OCI-LY7 (cell line): Measurements from ENCODE around the gene LRRC4C. TPM values are rescaled to one million over a fixed set of nuclear protein-coding genes. Genes with fewer than 3 reads are reported as not detected.

ENCODE experiments used
- BruUV-seq: library from RNA; stranded (reverse); fragments of 400-500 nt; replicated peaks from 2 replicates; lab custom pipeline; 2021; lab: Mats Ljungman, UMichigan
- CTCF ChIA-PET: fragments of 300-600 bp; sonication (Branson Sonifier 250); formaldehyde crosslinking; loops from one replicate; lab custom pipeline; 2022; ENCODE audit warnings: antibody characterized with exemption; ENCODE audit not compliant: unreplicated experiment; lab: Charles Lee
- POLR2A ChIA-PET: fragments of 300-600 bp; sonication (Branson Sonifier 250); formaldehyde crosslinking; loops from one replicate; lab custom pipeline; 2022; ENCODE audit warnings: antibody characterized with exemption; lab: Charles Lee
- DNase-seq: peaks from one replicate; pipeline ENCODE4 v3.0.0-alpha.2; 2015; ENCODE audit warnings: low spot score
- H2AFZ ChIP-seq: fragments of 200-600 bp; sonication (generic), shearing (Covaris generic); 2 replicates; pipeline ENCODE4 v1.6.1; 2014; ENCODE audit warnings: mild to moderate bottlenecking, antibody characterized with exemption, low read length, moderate library complexity
- H3K27ac ChIP-seq: fragments of 200-600 bp; sonication (generic); 2 replicates; pipeline ENCODE4 v1.5.1; 2014; ENCODE audit warnings: mixed run types, low read depth, mild to moderate bottlenecking, moderate library complexity, low read length, inconsistent platforms; ENCODE audit not compliant: poor library complexity, severe bottlenecking
- H3K36me3 ChIP-seq: fragments of 200-600 bp; sonication (generic); 2 replicates; pipeline ENCODE4 v1.6.1; 2014; ENCODE audit warnings: mild to moderate bottlenecking, antibody characterized with exemption, low read length, moderate library complexity, mixed read lengths; ENCODE audit not compliant: insufficient read depth
- H3K4me1 ChIP-seq: fragments of 200-600 bp; sonication (generic); 2 replicates; pipeline ENCODE4 v1.5.1; 2014; ENCODE audit warnings: mild to moderate bottlenecking, low read length; ENCODE audit not compliant: insufficient read depth, poor library complexity, severe bottlenecking
- H3K4me2 ChIP-seq: fragments of 200-600 bp; sonication (generic); 2 replicates; pipeline ENCODE4 v1.6.1; 2014; ENCODE audit warnings: mild to moderate bottlenecking, low read length
- H3K4me3 ChIP-seq: fragments of 200-600 bp; sonication (generic); 2 replicates; pipeline ENCODE4 v1.5.1; 2014; ENCODE audit warnings: mild to moderate bottlenecking, low read depth, low read length; ENCODE audit not compliant: poor library complexity, severe bottlenecking
- H3K79me2 ChIP-seq: fragments of 200-600 bp; sonication (generic); 2 replicates; pipeline ENCODE4 v1.6.1; 2016; ENCODE audit warnings: low read depth, mild to moderate bottlenecking, low read length, moderate library complexity, mixed read lengths; ENCODE audit not compliant: insufficient read depth
- H3K9me2 ChIP-seq: fragments of 200-600 bp; sonication (generic); 2 replicates; pipeline ENCODE4 v1.6.1; 2016; ENCODE audit warnings: mild to moderate bottlenecking, low read length, mixed read lengths; ENCODE audit not compliant: insufficient read depth
- H3K9me3 ChIP-seq: fragments of 200-600 bp; sonication (generic); 2 replicates; pipeline ENCODE4 v1.6.1; 2014; ENCODE audit warnings: mild to moderate bottlenecking, mixed run types, low read length, mixed read lengths
- H4K20me1 ChIP-seq: fragments of 200-600 bp; sonication (generic); 2 replicates; pipeline ENCODE4 v1.6.1; 2014; ENCODE audit warnings: mild to moderate bottlenecking, antibody characterized with exemption, low read length, moderate library complexity, mixed read lengths; ENCODE audit not compliant: insufficient read depth
- CTCF ChIP-seq: fragments of 200-600 bp; sonication (generic); conservative IDR thresholded peaks from 2 replicates; pipeline ENCODE4 v1.5.1; 2014; ENCODE audit warnings: mild to moderate bottlenecking, antibody characterized with exemption, low read length, moderate library complexity, mixed read lengths
- EZH2phosphoT487 ChIP-seq: fragments of 200-600 bp; sonication (generic); IDR thresholded peaks from 2 replicates; pipeline ENCODE4 v1.6.1; 2018; ENCODE audit warnings: low read depth, borderline replicate concordance, mild to moderate bottlenecking, mixed run types, antibody characterized with exemption, low read length, moderate library complexity, mixed read lengths
- intact Hi-C: fragments of 100-400 bp; cut with micrococcal nuclease; formaldehyde crosslinking; loops from one replicate; pipeline ENCODE4 v1.10.0; 2022; ENCODE audit not compliant: unreplicated experiment
- total RNA-seq, 2 experiments: library from RNA; depleted of rRNA in 1 of 2; stranded (reverse); fragments of >200 nt in 1 of 2; shearing (Covaris generic) in 1 of 2; gene quantifications; 2 replicates each; pipeline ENCODE4 v1.2.3, GENCODE V29; 2014 to 2022

The LRRC4C gene
- total RNA-seq, 2 experiments from 2014 or later: not detected

DNA sequence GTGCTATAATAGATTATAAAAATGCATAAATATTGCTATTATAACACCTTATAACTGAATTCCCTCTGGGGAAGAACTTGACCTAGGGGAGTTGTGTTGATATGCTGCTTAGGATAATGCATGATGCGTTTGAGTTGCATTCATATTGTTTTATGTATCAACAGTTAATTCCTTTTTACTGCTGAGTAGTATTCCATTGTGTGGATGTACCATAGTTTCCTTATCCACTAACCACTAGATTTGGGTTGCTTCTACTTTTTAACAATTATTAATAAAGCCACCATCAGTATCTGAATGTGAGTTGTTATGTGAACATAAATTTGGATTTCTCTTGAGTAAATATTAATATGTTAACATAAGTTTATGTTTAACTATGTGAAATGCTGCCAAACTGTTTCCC is 19.7 kb upstream of the LRRC4C start:
- POLR2A ChIA-PET: interaction anchor here (0.6 kb wide), 1 partner anchor 59 kb away, joined by 3 read pairs; no protein-coding TSS in a partner anchor

GRCh38 chr11:41461057-41461681 is 1.7 kb upstream of the LRRC4C start:
- intact Hi-C loops: loop anchor here (1.0 kb wide), 1 partner anchor 1063 kb away; no protein-coding TSS in a partner anchor
- Histone ChIP-seq H4K20me1 (no peaks in the 10 kb centered on the region), H3K9me2 (no peaks in the 10 kb centered on the region), H3K36me3 (no peaks in the 10 kb centered on the region), H3K4me2 (no peak overlapping the region), H3K4me1 (no peaks in the 10 kb centered on the region), H3K9me3 (no peaks in the 10 kb centered on the region), H3K4me3 (no peak overlapping the region), H2AFZ (no peak overlapping the region), H3K27ac (no peak overlapping the region), H3K79me2 (no peaks in the 10 kb centered on the region)
- TF ChIP-seq EZH2phosphoT487 (no peak), CTCF (peak; percentile 87)
- BruUV-seq: no TSS peak
- peak; percentile 8 for DNase-seq
- CTCF ChIA-PET: no interaction called here
- POLR2A ChIA-PET: interaction anchor here (0.5 kb wide), 1 partner anchor 529 kb away, joined by 3 read pairs; no protein-coding TSS in a partner anchor

More for the DNA sequence above, 19.7 kb upstream of the LRRC4C start:
- no peak overlapping the region for H3K4me2 ChIP-seq
- H3K9me2 ChIP-seq: no peaks in the 10 kb centered on the region
- TF ChIP-seq EZH2phosphoT487 (no peak), CTCF (no peak)
- no peak overlapping the region for H2AFZ ChIP-seq
- BruUV-seq: no TSS peak
- H3K4me1 ChIP-seq: no peaks in the 10 kb centered on the region
- no peaks in the 10 kb centered on the region for H3K79me2 ChIP-seq
- no peak overlapping the region for H3K27ac ChIP-seq
- H3K4me3 ChIP-seq: no peak overlapping the region
- intact Hi-C loops: no loop called here
- CTCF ChIA-PET: no interaction called here
- 0 out of 2 replicates have a peak, but pooled peaks cover 4% of the 10 kb centered on the region for H3K9me3 ChIP-seq
- H4K20me1 ChIP-seq: no peaks in the 10 kb centered on the region
- no peaks in the 10 kb centered on the region for H3K36me3 ChIP-seq
- DNase-seq: no peak

DNA sequence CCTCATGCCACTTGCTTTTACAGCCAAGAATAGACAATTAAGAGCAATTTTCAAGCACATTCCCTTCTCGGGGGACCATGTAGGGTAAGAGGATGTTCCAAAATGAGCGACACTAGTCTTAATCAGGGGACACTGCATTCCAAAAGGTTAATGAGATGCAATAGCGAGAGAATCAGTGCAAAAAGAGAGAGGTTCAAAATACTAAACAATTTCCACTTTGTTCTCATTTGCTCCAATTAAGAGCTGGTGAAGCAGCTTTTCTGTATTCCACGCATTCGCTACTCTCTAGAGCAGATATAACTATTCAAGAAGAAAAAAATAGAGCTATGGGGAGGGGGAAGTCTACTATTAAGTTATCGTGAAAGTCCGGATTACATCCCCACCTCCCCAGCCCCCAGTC is 811 bp downstream of the LRRC4C start:
- H3K27ac ChIP-seq: no peak overlapping the region
- ChIA-PET POLR2A (interaction anchor here (0.5 kb wide), 1 partner anchor 19 kb away, joined by 3 read pairs; no protein-coding TSS in a partner anchor), CTCF (no interaction called here)
- no peaks in the 10 kb centered on the region for H4K20me1 ChIP-seq
- no peaks in the 10 kb centered on the region for H3K9me3 ChIP-seq
- intact Hi-C loops: no loop called here
- DNase-seq: no peak
- H3K36me3 ChIP-seq: no peaks in the 10 kb centered on the region
- no peak overlapping the region for H3K4me3 ChIP-seq
- BruUV-seq: no TSS peak
- no peak overlapping the region for H3K4me2 ChIP-seq
- TF ChIP-seq CTCF: no peak
- TF ChIP-seq EZH2phosphoT487: no peak
- H3K9me2 ChIP-seq: no peaks in the 10 kb centered on the region
- no peaks in the 10 kb centered on the region for H3K4me1 ChIP-seq
- H2AFZ ChIP-seq: no peak overlapping the region
- no peaks in the 10 kb centered on the region for H3K79me2 ChIP-seq
